Brain microvascular endothelial cell (primary cell): ENCODE results near the gene SMIM5.

Experiments
- DNase-seq: peaks from one replicate; pipeline ENCODE4 v3.0.0-alpha.2; 2020
- H3K27ac ChIP-seq: fragments of 250-450 bp; sonication (Bioruptor Pico); 2 replicates; pipeline ENCODE4 v1.5.1; 2020; ENCODE audit warnings: mild to moderate bottlenecking, moderate library complexity
- H3K27me3 ChIP-seq: fragments of 250-450 bp; sonication (Bioruptor Pico); replicated peaks from 2 replicates; pipeline ENCODE4 v1.5.1; 2020; ENCODE audit warnings: mild to moderate bottlenecking
- H3K36me3 ChIP-seq: fragments of 250-450 bp; sonication (Bioruptor Pico); replicated peaks from 2 replicates; pipeline ENCODE4 v1.5.1; 2020; ENCODE audit warnings: mild to moderate bottlenecking
- H3K4me3 ChIP-seq: 2 replicates; pipeline ENCODE4 v1.5.1; 2011; ENCODE audit warnings: low read depth, mild to moderate bottlenecking, control low read depth, low read length, moderate library complexity
- in situ Hi-C: cut with HindIII; loops from 2 replicates; pipeline ENCODE4 v1.10.0; 2017; ENCODE audit warnings: low sequenced_read_pairs, low pct_ligation_motif_present
- TF ChIP-seq, protein P1 (sequence below): IDR thresholded peaks from 2 replicates; pipeline ENCODE4 v1.5.1; 2011; ENCODE audit warnings: low read depth, mild to moderate bottlenecking, moderate library complexity, low read length, control low read depth, inconsistent platforms; ENCODE audit errors: missing control alignments

SMIM5 gene

DNA sequence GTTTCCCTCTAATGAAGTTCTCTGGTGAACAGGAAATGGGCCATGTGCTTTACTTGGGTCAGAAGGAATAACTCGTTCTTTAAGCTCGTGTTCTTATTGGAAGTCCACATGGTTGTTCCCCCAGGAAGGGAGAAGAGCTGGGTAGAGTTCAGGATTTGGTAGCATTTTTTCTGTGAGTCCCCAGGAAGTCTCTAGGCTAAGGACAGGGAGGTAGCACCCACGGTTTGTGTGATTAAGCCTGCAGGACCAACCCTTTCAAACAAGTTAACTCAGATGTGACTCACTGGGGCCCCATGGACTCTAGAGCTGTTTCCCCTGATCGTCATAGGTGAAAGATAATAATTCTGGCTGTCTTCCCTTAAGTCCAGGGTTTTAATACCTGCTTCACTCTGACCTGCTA lies 50.3 kb downstream of the SMIM5 start:
- no peak overlapping the region for H3K4me3 ChIP-seq
- in situ Hi-C loops, result no loop called here
- peak overlapping the region; percentile 38 for H3K27ac ChIP-seq
- no peaks in the 10 kb centered on the region for H3K27me3 ChIP-seq
- TF ChIP-seq, protein P1, sequence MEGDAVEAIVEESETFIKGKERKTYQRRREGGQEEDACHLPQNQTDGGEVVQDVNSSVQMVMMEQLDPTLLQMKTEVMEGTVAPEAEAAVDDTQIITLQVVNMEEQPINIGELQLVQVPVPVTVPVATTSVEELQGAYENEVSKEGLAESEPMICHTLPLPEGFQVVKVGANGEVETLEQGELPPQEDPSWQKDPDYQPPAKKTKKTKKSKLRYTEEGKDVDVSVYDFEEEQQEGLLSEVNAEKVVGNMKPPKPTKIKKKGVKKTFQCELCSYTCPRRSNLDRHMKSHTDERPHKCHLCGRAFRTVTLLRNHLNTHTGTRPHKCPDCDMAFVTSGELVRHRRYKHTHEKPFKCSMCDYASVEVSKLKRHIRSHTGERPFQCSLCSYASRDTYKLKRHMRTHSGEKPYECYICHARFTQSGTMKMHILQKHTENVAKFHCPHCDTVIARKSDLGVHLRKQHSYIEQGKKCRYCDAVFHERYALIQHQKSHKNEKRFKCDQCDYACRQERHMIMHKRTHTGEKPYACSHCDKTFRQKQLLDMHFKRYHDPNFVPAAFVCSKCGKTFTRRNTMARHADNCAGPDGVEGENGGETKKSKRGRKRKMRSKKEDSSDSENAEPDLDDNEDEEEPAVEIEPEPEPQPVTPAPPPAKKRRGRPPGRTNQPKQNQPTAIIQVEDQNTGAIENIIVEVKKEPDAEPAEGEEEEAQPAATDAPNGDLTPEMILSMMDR, result no peak
- DNase-seq, result peak; percentile 75
- H3K36me3 ChIP-seq, result peaks cover 15% of the 10 kb centered on the region

GRCh38 chr17:75684249-75684648 lies 51.0 kb downstream of the SMIM5 start:
- peak overlapping the region; percentile 38 for H3K27ac ChIP-seq

GRCh38 chr17:75684924-75685323 lies 51.7 kb downstream of the SMIM5 start:
- no peak overlapping the region for H3K4me3 ChIP-seq
- TF ChIP-seq, protein P1, result no peak
- in situ Hi-C loops, result no loop called here

More at GRCh38 chr17:75684249-75684648, 51.0 kb downstream of the SMIM5 start:
- TF ChIP-seq, protein P1, result no peak
- in situ Hi-C loops, result no loop called here
- H3K4me3 ChIP-seq, result no peak overlapping the region
- DNase-seq, result peak; percentile 51
- no peaks in the 10 kb centered on the region for H3K27me3 ChIP-seq
- peaks cover 12% of the 10 kb centered on the region for H3K36me3 ChIP-seq

DNA sequence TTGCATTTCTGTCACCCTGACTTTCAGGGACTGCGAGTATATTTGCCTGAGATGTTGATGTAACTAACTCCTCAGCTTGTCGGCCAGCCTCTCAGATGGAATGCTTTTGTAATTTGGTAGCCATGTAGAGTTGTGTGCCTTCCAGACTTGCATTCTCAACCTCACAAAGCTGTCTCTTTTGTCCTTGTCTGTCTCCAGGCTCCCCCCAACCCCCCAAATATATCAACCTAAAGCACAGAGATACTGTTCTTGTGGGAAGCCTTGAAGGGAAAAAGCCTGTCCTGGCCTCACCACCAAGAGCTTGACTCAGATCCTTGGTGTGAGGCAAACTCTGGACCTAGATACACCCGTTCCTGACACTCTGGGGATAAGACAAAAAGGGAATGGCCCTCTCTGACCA lies 52.3 kb downstream of the SMIM5 start:
- Histone ChIP-seq H3K36me3 (peaks cover 7% of the 10 kb centered on the region), H3K27ac (peak overlapping the region; percentile 38), H3K27me3 (no peaks in the 10 kb centered on the region), H3K4me3 (no peak overlapping the region)
- no peak for DNase-seq
- in situ Hi-C loops, result no loop called here
- TF ChIP-seq, protein P1, result no peak

More at GRCh38 chr17:75684924-75685323, 51.7 kb downstream of the SMIM5 start:
- no peaks in the 10 kb centered on the region for H3K27me3 ChIP-seq
- DNase-seq, result no peak
- peak overlapping the region; percentile 38 for H3K27ac ChIP-seq
- peaks cover 8% of the 10 kb centered on the region for H3K36me3 ChIP-seq

GRCh38 chr17:75688209-75688825 lies 55.1 kb downstream of the SMIM5 start:
- TF ChIP-seq, protein P1, result no peak
- peaks cover 7% of the 10 kb centered on the region for H3K36me3 ChIP-seq
- DNase-seq, result no peak
- no peak overlapping the region for H3K4me3 ChIP-seq
- in situ Hi-C loops, result no loop called here
- no peaks in the 10 kb centered on the region for H3K27me3 ChIP-seq
- H3K27ac ChIP-seq, result no peak overlapping the region

- TF ChIP-seq, protein P1, result no peak
- H3K36me3 ChIP-seq, result peaks cover 10% of the 10 kb centered on the region
- H3K4me3 ChIP-seq, result no peak overlapping the region
- no peaks in the 10 kb centered on the region for H3K27me3 ChIP-seq
- H3K27ac ChIP-seq, result no peak overlapping the region
- no peak for DNase-seq
- in situ Hi-C loops, result no loop called here
These were observed 56.2 kb downstream of the SMIM5 start for GRCh38 chr17:75689441-75689873.
